Naive thymus-derived CD4-positive, alpha-beta T cell (primary cell): ENCODE results near the gene IGFBP6. TPM values are rescaled to one million over a fixed set of nuclear protein-coding genes. Genes with fewer than 3 reads are reported as not detected.
"Not testable (repeated sequence)": the region's sequence is repeated elsewhere in the genome, so short reads cannot be mapped to it uniquely, and the experiment has no call there.

Experiments
- ATAC-seq: fragments of 150-1000 bp; cut with Tn5 transposase; 2 replicates; pipeline ENCODE4 v1.10.0; 2021; ENCODE audit warnings: mild to moderate bottlenecking, moderate library complexity
- CTCF ChIA-PET: fragments of 350-600 bp; sonication (Branson Sonifier 250); formaldehyde crosslinking; loops from one replicate; lab custom pipeline; 2021; ENCODE audit warnings: antibody characterized with exemption; lab: Charles Lee
- POLR2A ChIA-PET: fragments of 350-600 bp; sonication (Branson Sonifier 250); formaldehyde crosslinking; loops from one replicate; lab custom pipeline; 2021; ENCODE audit warnings: antibody characterized with exemption, inconsistent platforms; lab: Charles Lee
- DNase-seq, 9 donors: peaks; one replicate each; pipeline versions ENCODE4 v3.0.0 to v3.0.0-alpha.2; 2020 to 2022; ENCODE audit warnings: mixed read lengths in 1 of 9
- H3K27ac ChIP-seq: one replicate; pipeline ENCODE4 v1.7.0; 2013; ENCODE audit warnings: mild to moderate bottlenecking, low read depth, low read length, moderate library complexity
- H3K27me3 ChIP-seq, 2 donors: one replicate each; pipeline ENCODE4 v1.7.0; 2013; ENCODE audit warnings: low read length in 2 of 2, mild to moderate bottlenecking in 2 of 2, moderate library complexity in 2 of 2; ENCODE audit not compliant: control insufficient read depth in 2 of 2, insufficient read depth in 2 of 2
- H3K36me3 ChIP-seq, 3 experiments: 1 replicate in 2 of 3; 2 replicates in 1 of 3; pipeline ENCODE4 v1.7.0; 2013; ENCODE audit warnings: low read length in 3 of 3, mild to moderate bottlenecking in 3 of 3, moderate library complexity in 1 of 3; ENCODE audit not compliant: insufficient read depth in 3 of 3, control insufficient read depth in 2 of 3
- H3K4me1 ChIP-seq, 2 donors: one replicate each; pipeline ENCODE4 v1.7.0; 2013; ENCODE audit warnings: low read length in 2 of 2, mild to moderate bottlenecking in 2 of 2, moderate library complexity in 1 of 2; ENCODE audit not compliant: control insufficient read depth in 2 of 2, insufficient read depth in 2 of 2
- H3K4me3 ChIP-seq: 2 replicates; pipeline ENCODE4 v1.7.0; 2013; ENCODE audit warnings: mild to moderate bottlenecking, low read length
- H3K9me3 ChIP-seq, 3 experiments: 1 replicate in 2 of 3; 2 replicates in 1 of 3; pipeline ENCODE4 v1.7.0; 2013; ENCODE audit warnings: low read length in 3 of 3; ENCODE audit not compliant: control insufficient read depth in 2 of 3
- H3K27ac Mint-ChIP-seq, 9 donors: one replicate each; pipeline ENCODE4 v1.8.0; 2020 to 2022; ENCODE audit warnings: mixed read lengths in 9 of 9, mild to moderate bottlenecking in 8 of 9, moderate library complexity in 5 of 9, inconsistent platforms in 2 of 9
- H3K27me3 Mint-ChIP-seq, 5 donors: one replicate each; pipeline ENCODE4 v1.8.0; 2021 to 2022; ENCODE audit warnings: mixed read lengths in 5 of 5, mild to moderate bottlenecking in 1 of 5
- H3K36me3 Mint-ChIP-seq, 5 donors: one replicate each; pipeline ENCODE4 v1.8.0; 2020 to 2022; ENCODE audit warnings: mixed read lengths in 5 of 5, mild to moderate bottlenecking in 3 of 5, inconsistent platforms in 1 of 5
- H3K4me1 Mint-ChIP-seq, 7 donors: one replicate each; pipeline ENCODE4 v1.8.0; 2020 to 2022; ENCODE audit warnings: mixed read lengths in 7 of 7, mild to moderate bottlenecking in 3 of 7, inconsistent platforms in 1 of 7
- H3K4me3 Mint-ChIP-seq, 10 donors: one replicate each; pipeline ENCODE4 v1.8.0; 2020 to 2022; ENCODE audit warnings: mild to moderate bottlenecking in 10 of 10, mixed read lengths in 10 of 10, moderate library complexity in 6 of 10, inconsistent platforms in 2 of 10
- H3K9me3 Mint-ChIP-seq, 11 donors: one replicate each; pipeline ENCODE4 v1.8.0; 2020 to 2022; ENCODE audit warnings: mixed read lengths in 11 of 11, mild to moderate bottlenecking in 4 of 11, inconsistent platforms in 1 of 11, moderate library complexity in 1 of 11
- intact Hi-C, 2 donors: fragments of 100-400 bp; cut with micrococcal nuclease; formaldehyde crosslinking; loops; one replicate each; pipeline ENCODE4 v1.15.1; 2023
- polyA plus RNA-seq, 2 donors: library from polyadenylated mRNA; unstranded; fragments of 300-500 nt; fragmentation: Illumina TruSeq; gene quantifications; one replicate each; pipeline ENCODE4 v1.2.3, GENCODE V29; 2021
- total RNA-seq, 6 experiments: library from RNA in 5 of 6; stranded (reverse) in 5 of 6; gene quantifications; 1 replicate in 5 of 6; 2 replicates in 1 of 6; pipeline ENCODE4 v1.2.3 and lab custom pipeline; 2021 to 2026

The IGFBP6 gene
- total and polyA plus RNA-seq, 7 experiments from 2014 or later: 0.34 to 0.81 (median 0.54) TPM; not detected in 2

GRCh38 chr12:53094394-53094787, 3.1 kb upstream of the IGFBP6 start:
- CTCF ChIA-PET: interaction anchor here (1.5 to 3.0 kb wide), 3 partner anchors 8 to 28 kb away, joined by 3 to 9 read pairs (median 6); partner anchors contain the start of gene SOAT2
- POLR2A ChIA-PET: no interaction called here
- H3K9me3 Mint-ChIP-seq: no peaks in the 10 kb centered on the region
- Histone ChIP-seq H3K4me1 (peaks cover 18 to 21% of the 10 kb centered on the region in 2 donors), H3K36me3 (no peaks in the 10 kb centered on the region), H3K27ac (no peak overlapping the region), H3K4me3 (no peak overlapping the region), H3K9me3 (no peaks in the 10 kb centered on the region), H3K27me3 (no peaks in the 10 kb centered on the region)
- peaks cover 21 to 32% (median 23%) of the 10 kb centered on the region in 7 donors for H3K4me1 Mint-ChIP-seq
- peaks cover 0 to 56% (median 0%) of the 10 kb centered on the region in 5 donors for H3K27me3 Mint-ChIP-seq
- peak overlapping the region in 1 of 9 donors; percentile 56 for H3K27ac Mint-ChIP-seq
- no peaks in the 10 kb centered on the region for H3K36me3 Mint-ChIP-seq
- H3K4me3 Mint-ChIP-seq: no peak overlapping the region
- intact Hi-C loops: no loop called here
- DNase-seq (no peak), ATAC-seq (no peak)

- intact Hi-C loops: loop anchor here (5.0 kb wide), 2 partner anchors 43 to 192 kb away; partner anchors contain the start of gene TNS2 (in 1 of the 2)
- H3K36me3 Mint-ChIP-seq, H3K36me3 ChIP-seq, H3K9me3 ChIP-seq, H3K27ac ChIP-seq, POLR2A ChIA-PET, H3K27ac Mint-ChIP-seq, H3K27me3 ChIP-seq, DNase-seq, ATAC-seq, H3K9me3 Mint-ChIP-seq, H3K4me3 ChIP-seq: not testable (repeated sequence)
- H3K4me3 Mint-ChIP-seq: peak overlapping the region in 2 of 10 donors; percentile 34 to 55
- peaks cover 22 to 33% (median 24%) of the 10 kb centered on the region in 7 donors for H3K4me1 Mint-ChIP-seq
- H3K27me3 Mint-ChIP-seq: peaks cover 0 to 56% (median 0%) of the 10 kb centered on the region in 5 donors
- CTCF ChIA-PET: interaction anchor here (0.6 to 3.0 kb wide), 4 partner anchors 8 to 28 kb away, joined by 3 to 9 read pairs (median 4); partner anchors contain the start of gene SOAT2
- peaks cover 18 to 22% of the 10 kb centered on the region in 2 donors for H3K4me1 ChIP-seq
Measured at GRCh38 chr12:53094796-53095595, 2.5 kb upstream of the IGFBP6 start.

DNA sequence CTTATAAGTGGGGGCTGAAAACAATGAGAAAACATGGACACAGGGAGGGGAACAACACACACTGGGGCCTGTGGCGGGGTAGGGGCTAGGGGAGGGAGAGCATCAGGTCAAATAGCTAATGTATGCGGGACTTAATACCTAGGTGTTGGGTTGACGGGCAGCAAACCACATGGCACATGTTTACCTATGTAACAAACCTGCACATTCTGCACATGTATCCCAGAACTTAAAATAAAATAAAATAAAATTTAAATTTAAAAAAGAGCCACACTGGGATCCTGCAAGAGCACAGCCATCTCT, 1.9 kb upstream of the IGFBP6 start:
- H3K4me3 ChIP-seq, H3K9me3 Mint-ChIP-seq, ATAC-seq, H3K9me3 ChIP-seq, H3K36me3 ChIP-seq, POLR2A ChIA-PET, H3K27me3 ChIP-seq, H3K27ac ChIP-seq, DNase-seq, H3K27ac Mint-ChIP-seq, H3K36me3 Mint-ChIP-seq: not testable (repeated sequence)
- Mint-ChIP-seq H3K4me1 (peaks cover 22 to 33% (median 24%) of the 10 kb centered on the region in 7 donors), H3K4me3 (peak overlapping the region in 1 of 10 donors; percentile 55), H3K27me3 (peaks cover 0 to 52% (median 0%) of the 10 kb centered on the region in 5 donors)
- CTCF ChIA-PET: interaction anchor here (0.6 to 3.0 kb wide), 2 partner anchors 12 to 29 kb away, joined by 3 to 9 read pairs; no protein-coding TSS in a partner anchor
- H3K4me1 ChIP-seq: peaks cover 18 to 22% of the 10 kb centered on the region in 2 donors
- intact Hi-C loops: loop anchor here (5.0 kb wide), 2 partner anchors 43 to 192 kb away; partner anchors contain the start of gene TNS2 (in 1 of the 2)

GRCh38 chr12:53096089-53096741, 1.3 kb upstream of the IGFBP6 start:
- H3K9me3 Mint-ChIP-seq: no peaks in the 10 kb centered on the region
- Histone ChIP-seq H3K9me3 (no peaks in the 10 kb centered on the region), H3K27ac (no peak overlapping the region), H3K4me1 (peaks cover 18 to 22% of the 10 kb centered on the region in 2 donors), H3K4me3 (no peak overlapping the region), H3K36me3 (no peaks in the 10 kb centered on the region), H3K27me3 (no peaks in the 10 kb centered on the region)
- intact Hi-C loops: loop anchor here (5.0 kb wide), 2 partner anchors 44 to 191 kb away; partner anchors contain the start of gene TNS2 (in 1 of the 2)
- H3K27me3 Mint-ChIP-seq: peaks cover 0 to 47% (median 0%) of the 10 kb centered on the region in 5 donors
- peak overlapping the region in 7 of 10 donors; percentile 10 to 88 (median 41) for H3K4me3 Mint-ChIP-seq
- DNase-seq: no peak
- CTCF ChIA-PET: interaction anchor here (3.0 kb wide), 1 partner anchor 30 kb away, joined by 9 read pairs; no protein-coding TSS in a partner anchor
- no peak overlapping the region for H3K27ac Mint-ChIP-seq
- ATAC-seq: no peak
- POLR2A ChIA-PET: no interaction called here
- H3K36me3 Mint-ChIP-seq: no peaks in the 10 kb centered on the region
- peaks cover 22 to 33% (median 26%) of the 10 kb centered on the region in 7 donors for H3K4me1 Mint-ChIP-seq

GRCh38 chr12:53096759-53097158, 708 bp upstream of the IGFBP6 start:
- peaks cover 18 to 22% of the 10 kb centered on the region in 2 donors for H3K4me1 ChIP-seq
- H3K9me3 ChIP-seq: no peaks in the 10 kb centered on the region
- Mint-ChIP-seq H3K27me3 (peaks cover 0 to 44% (median 0%) of the 10 kb centered on the region in 5 donors), H3K36me3 (no peaks in the 10 kb centered on the region), H3K4me1 (peaks cover 22 to 33% (median 28%) of the 10 kb centered on the region in 7 donors), H3K9me3 (no peaks in the 10 kb centered on the region), H3K27ac (peak overlapping the region in 4 of 9 donors; percentile 10 to 82 (median 40)), H3K4me3 (peak overlapping the region; percentile 73 to 93 (median 82))
- intact Hi-C loops: loop anchor here (5.0 kb wide), 2 partner anchors 44 to 191 kb away; partner anchors contain the start of gene TNS2 (in 1 of the 2)
- H3K27ac ChIP-seq: no peak overlapping the region
- ChIA-PET CTCF (interaction anchor here (1.6 to 4.1 kb wide), 4 partner anchors 18 to 248 kb away, joined by 5 to 100 read pairs (median 24); partner anchors contain the start of gene SPRYD3), POLR2A (interaction anchor here (0.6 to 3.6 kb wide), 2 partner anchors 17 to 82 kb away, joined by 3 to 35 read pairs; partner anchors contain the start of gene SPRYD3)
- H3K36me3 ChIP-seq: no peaks in the 10 kb centered on the region
- no peaks in the 10 kb centered on the region for H3K27me3 ChIP-seq
- ATAC-seq (no peak), DNase-seq (no peak)
- peak overlapping the region; percentile 49 for H3K4me3 ChIP-seq

DNA sequence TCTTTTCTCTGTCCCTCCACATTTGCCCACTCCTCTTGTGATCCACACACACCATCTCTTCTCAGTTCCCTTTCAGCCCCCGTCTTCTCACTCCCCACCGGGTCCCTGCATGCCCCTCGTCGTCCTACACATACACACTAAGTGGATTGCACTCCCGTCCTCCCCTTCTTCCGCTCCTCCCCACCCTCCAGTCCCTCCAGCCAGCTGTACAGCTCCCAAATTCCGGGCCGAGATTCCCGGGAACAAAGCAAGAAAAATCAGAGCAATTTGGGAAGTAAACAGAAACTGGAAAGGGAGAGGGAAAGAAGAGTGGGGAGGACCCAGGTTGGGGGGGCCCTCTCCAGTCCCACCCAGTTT, 282 bp upstream of the IGFBP6 start:
- H3K4me1 ChIP-seq: peaks cover 22 to 26% of the 10 kb centered on the region in 2 donors
- intact Hi-C loops: loop anchor here (5.0 kb wide), 2 partner anchors 45 to 190 kb away; partner anchors contain the start of gene TNS2 (in 1 of the 2)
- POLR2A ChIA-PET: interaction anchor here (0.6 to 3.6 kb wide), 4 partner anchors 18 to 82 kb away, joined by 3 to 35 read pairs (median 12); partner anchors contain the start of gene SPRYD3
- no peaks in the 10 kb centered on the region for H3K27me3 ChIP-seq
- DNase-seq (no peak), ATAC-seq (no peak)
- Mint-ChIP-seq H3K9me3 (no peaks in the 10 kb centered on the region), H3K4me3 (peak overlapping the region; percentile 73 to 93 (median 82)), H3K36me3 (no peaks in the 10 kb centered on the region), H3K27me3 (peaks cover 0 to 42% (median 0%) of the 10 kb centered on the region in 5 donors), H3K27ac (peak overlapping the region in 5 of 9 donors; percentile 10 to 82 (median 25)), H3K4me1 (peaks cover 23 to 33% (median 31%) of the 10 kb centered on the region in 7 donors)
- H3K4me3 ChIP-seq: peak overlapping the region; percentile 49
- CTCF ChIA-PET: interaction anchor here (1.2 to 4.1 kb wide), 4 partner anchors 11 to 248 kb away, joined by 5 to 100 read pairs (median 22); partner anchors contain the start of gene SPRYD3
- no peaks in the 10 kb centered on the region for H3K9me3 ChIP-seq
- H3K36me3 ChIP-seq: no peaks in the 10 kb centered on the region
- peak overlapping the region; percentile 49 for H3K27ac ChIP-seq
